ENCODE measurements around the gene SYNDIG1L.

Gene SYNDIG1L

GRCh38 chr14:74380172-74380571 lies 45.8 kb downstream of the SYNDIG1L start:
- DNase-seq = no peak
- in situ Hi-C loops (cut with MboI; ENCODE audit: low pct_unique_long_range_greater_than_20kb, low sequenced_read_pairs) = no loop called here

- in situ Hi-C loops (cut with MboI; ENCODE audit: low pct_unique_long_range_greater_than_20kb, low sequenced_read_pairs) = no loop called here
- no peak for DNase-seq
These were observed 47.9 kb downstream of the SYNDIG1L start for GRCh38 chr14:74377976-74378690.

GRCh38 chr14:74368441-74368840 lies 57.6 kb downstream of the SYNDIG1L start:
- no peak for DNase-seq
- in situ Hi-C loops (cut with MboI; ENCODE audit: low pct_unique_long_range_greater_than_20kb, low sequenced_read_pairs) = no loop called here

GRCh38 chr14:74368026-74368425 lies 58.0 kb downstream of the SYNDIG1L start:
- no peak for DNase-seq
- in situ Hi-C loops (cut with MboI; ENCODE audit: low pct_unique_long_range_greater_than_20kb, low sequenced_read_pairs) = no loop called here

- in situ Hi-C loops (cut with MboI; ENCODE audit: low pct_unique_long_range_greater_than_20kb, low sequenced_read_pairs) = no loop called here
- DNase-seq = no peak
These were observed 61.6 kb downstream of the SYNDIG1L start for GRCh38 chr14:74364271-74364880.

- DNase-seq = peak; percentile 75
- in situ Hi-C loops (cut with MboI; ENCODE audit: low pct_unique_long_range_greater_than_20kb, low sequenced_read_pairs) = no loop called here
These were observed 63.6 kb downstream of the SYNDIG1L start for GRCh38 chr14:74362361-74362915.

- in situ Hi-C loops (cut with MboI; ENCODE audit: low pct_unique_long_range_greater_than_20kb, low sequenced_read_pairs) = no loop called here
- DNase-seq = no peak
These were observed 65.8 kb downstream of the SYNDIG1L start for GRCh38 chr14:74360163-74360562.

GRCh38 chr14:74358176-74358829 lies 67.7 kb downstream of the SYNDIG1L start:
- in situ Hi-C loops (cut with MboI; ENCODE audit: low pct_unique_long_range_greater_than_20kb, low sequenced_read_pairs) = no loop called here

GRCh38 chr14:74357585-74357984 lies 68.4 kb downstream of the SYNDIG1L start:
- in situ Hi-C loops (cut with MboI; ENCODE audit: low pct_unique_long_range_greater_than_20kb, low sequenced_read_pairs) = no loop called here
- DNase-seq = no peak

More at GRCh38 chr14:74358176-74358829, 67.7 kb downstream of the SYNDIG1L start:
- no peak for DNase-seq

GRCh38 chr14:74356892-74357575 lies 69.0 kb downstream of the SYNDIG1L start:
- DNase-seq = no peak
- in situ Hi-C loops (cut with MboI; ENCODE audit: low pct_unique_long_range_greater_than_20kb, low sequenced_read_pairs) = no loop called here
